Bronchial epithelial cell (primary cell): ENCODE data around the gene PCDHGA2. TPM values are rescaled to one million over a fixed set of nuclear protein-coding genes. Genes with fewer than 3 reads are reported as not detected.
"Not testable (repeated sequence)": the region's sequence is repeated elsewhere in the genome, so short reads cannot be mapped to it uniquely, and the experiment has no call there.

Experiments used
- DNase-seq: peaks from one replicate; pipeline ENCODE4 v3.0.0-alpha.2; 2010; ENCODE audit warnings: low read depth
- FAIRE-seq: peaks from 2 replicates; lab custom pipeline; 2011; peaks lifted over from hg19 to GRCh38; lab: Jason Lieb, UNC
- H3K27me3 ChIP-seq: 2 replicates; pipeline ENCODE4 v1.5.1; 2011; ENCODE audit warnings: low read length; ENCODE audit not compliant: control insufficient read depth, insufficient read depth
- H3K36me3 ChIP-seq: 2 replicates; pipeline ENCODE4 v1.5.1; 2011; ENCODE audit warnings: low read length; ENCODE audit not compliant: control insufficient read depth, insufficient read depth
- H3K4me3 ChIP-seq: 2 replicates; pipeline ENCODE4 v1.5.1; 2011; ENCODE audit warnings: mild to moderate bottlenecking, low read depth, low read length, control low read depth
- CTCF ChIP-seq: IDR thresholded peaks from 2 replicates; pipeline ENCODE4 v1.5.1; 2011; ENCODE audit warnings: mild to moderate bottlenecking, moderate library complexity, low read length, control low read depth, inconsistent platforms; ENCODE audit not compliant: insufficient read depth, severe bottlenecking
- total RNA-seq: library from RNA; depleted of rRNA; stranded (reverse); fragments of >200 nt; gene quantifications from 2 replicates; pipeline ENCODE4 v1.2.1, GENCODE V29; 2014

The PCDHGA2 gene
- total RNA-seq, 1 donor from 2014 or later, result under 0.01 TPM

DNA sequence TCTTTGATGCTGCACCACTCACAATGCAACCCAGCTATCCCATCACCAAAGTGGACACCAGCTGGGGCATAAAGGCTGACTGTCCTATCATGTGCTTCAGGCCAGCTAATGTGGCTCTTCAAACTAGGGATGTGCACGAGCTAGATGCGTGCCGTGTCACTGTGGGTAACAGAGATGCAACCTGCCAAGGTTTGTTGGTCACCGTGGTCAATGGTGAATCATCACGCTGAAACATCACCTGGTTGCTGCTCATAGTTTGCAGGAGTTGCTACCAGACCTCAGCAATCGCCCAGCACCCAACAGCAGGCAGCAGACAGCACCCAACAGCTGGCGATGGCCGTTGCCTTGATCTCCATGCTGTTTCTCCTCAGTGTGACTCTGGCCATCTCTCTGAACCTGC is 10.3 kb upstream of the PCDHGA2 start:
- no peaks in the 10 kb centered on the region for H3K36me3 ChIP-seq
- no peaks in the 10 kb centered on the region for H3K27me3 ChIP-seq
- no peak overlapping the region for H3K4me3 ChIP-seq
- FAIRE-seq, result peak; percentile 64
- no peak for TF ChIP-seq CTCF
- no peak for DNase-seq

DNA sequence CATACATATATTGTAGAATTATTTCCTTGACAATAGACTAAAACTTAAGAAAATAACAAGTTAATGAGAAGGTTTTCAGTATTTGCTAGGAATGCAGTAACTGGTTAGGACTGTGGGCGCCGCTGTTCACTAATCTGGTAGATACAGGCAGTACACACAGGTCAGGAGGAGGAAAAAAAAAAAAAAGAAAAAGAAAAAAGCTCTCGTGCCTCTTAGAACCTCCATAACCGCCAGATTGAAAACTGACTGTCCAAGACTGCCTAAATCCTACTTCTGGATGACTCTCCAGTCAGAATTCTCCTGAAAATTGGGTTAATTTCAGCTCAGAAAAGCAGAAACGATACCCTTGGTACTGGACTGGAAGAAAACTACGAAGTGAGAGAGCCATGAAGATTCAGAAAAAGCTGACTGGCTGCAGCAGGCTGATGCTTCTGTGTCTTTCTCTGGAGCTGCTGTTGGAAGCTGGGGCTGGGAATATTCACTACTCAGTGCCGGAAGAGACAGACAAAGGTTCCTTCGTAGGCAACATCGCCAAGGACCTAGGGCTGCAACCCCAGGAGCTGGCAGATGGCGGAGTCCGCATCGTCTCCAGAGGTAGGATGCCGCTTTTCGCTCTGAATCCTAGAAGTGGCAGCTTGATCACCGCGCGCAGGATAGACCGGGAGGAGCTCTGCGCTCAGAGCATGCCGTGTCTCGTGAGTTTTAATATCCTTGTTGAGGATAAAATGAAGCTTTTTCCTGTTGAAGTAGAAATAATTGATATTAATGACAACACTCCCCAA is 8.1 kb upstream of the PCDHGA2 start, which contains the start of gene PCDHGA1:
Gene PCDHGA1, plus strand, starts transcription at position 216 of the 782 bp plus-strand sequence.
- H3K27me3 ChIP-seq, result no peaks in the 10 kb centered on the region
- no peak within 1 kb of the TSS for H3K4me3 ChIP-seq
- H3K36me3 ChIP-seq, result no peaks in the 10 kb centered on the region
- DNase-seq, result peak; percentile 40
- FAIRE-seq, result no peak
- TF ChIP-seq CTCF, result peak; percentile 36

- FAIRE-seq, H3K36me3 ChIP-seq, DNase-seq, H3K4me3 ChIP-seq, H3K27me3 ChIP-seq: not testable (repeated sequence)
Measured at GRCh38 chr5:141332571-141332970, 6.0 kb upstream of the PCDHGA2 start.

GRCh38 chr5:141340781-141341354 is 2.3 kb downstream of the PCDHGA2 start:
- H3K36me3 ChIP-seq, H3K27me3 ChIP-seq, DNase-seq, FAIRE-seq, H3K4me3 ChIP-seq: not testable (repeated sequence)

DNA sequence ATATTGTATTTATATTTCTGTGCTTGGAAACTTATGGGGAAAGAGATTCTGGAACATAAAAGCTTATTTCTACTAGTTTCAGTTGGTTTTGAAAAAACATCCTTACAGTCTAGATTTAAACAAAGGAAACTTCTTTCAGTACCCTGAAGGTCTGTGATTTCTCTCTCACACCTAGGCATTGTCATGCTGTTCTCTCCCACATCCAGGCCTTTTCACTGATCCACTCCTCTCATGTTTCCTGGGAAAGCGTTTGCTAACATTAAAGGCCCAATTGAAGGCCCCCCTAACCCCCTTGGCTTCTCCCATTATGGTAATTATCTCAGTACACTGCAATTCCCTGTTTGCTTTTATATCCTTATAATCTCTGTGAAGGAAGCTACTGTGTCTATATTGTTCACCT is 4.2 kb downstream of the PCDHGA2 start:
- DNase-seq (no peak), FAIRE-seq (no peak)
- Histone ChIP-seq H3K4me3 (no peak overlapping the region), H3K27me3 (no peaks in the 10 kb centered on the region), H3K36me3 (no peaks in the 10 kb centered on the region)
- TF ChIP-seq CTCF, result no peak

GRCh38 chr5:141343242-141343952 is 4.8 kb downstream of the PCDHGA2 start, which contains the start of gene PCDHGA3:
Gene PCDHGA3 (plus strand): TSS chr5:141343829. CDS start chr5:141344034, 205 bp downstream.
- Histone ChIP-seq H3K36me3 (no peaks in the 10 kb centered on the region), H3K4me3 (peak within 1 kb of the TSS; percentile 2), H3K27me3 (no peaks in the 10 kb centered on the region)
- FAIRE-seq, result no peak
- DNase-seq, result peak; percentile 29
- peak; percentile 30 for TF ChIP-seq CTCF
